Thyroid gland (tissue), 4 donors: Measurements from ENCODE around the gene TTLL5. TPM values are rescaled to one million over a fixed set of nuclear protein-coding genes. Genes with fewer than 3 reads are reported as not detected.

Source experiments
- DNase-seq, 2 donors: peaks; one replicate each; pipeline ENCODE4 v3.0.0-alpha.2; 2019
- H3K27ac ChIP-seq, 3 donors: fragments of 200-600 bp; sonication (generic); 1 replicate in 2 of 3; 2 replicates in 1 of 3; pipeline ENCODE4 v1.5.1; 2016 to 2019; ENCODE audit warnings: mild to moderate bottlenecking in 1 of 3, moderate library complexity in 1 of 3
- H3K27me3 ChIP-seq: fragments of 200-600 bp; sonication (generic); one replicate; pipeline ENCODE4 v1.5.1; 2019
- H3K36me3 ChIP-seq, 2 donors: fragments of 200-600 bp; sonication (generic); one replicate each; pipeline ENCODE4 v1.5.1; 2016 to 2019
- H3K4me1 ChIP-seq, 2 donors: fragments of 200-600 bp; sonication (generic); one replicate each; pipeline ENCODE4 v1.5.1; 2017 to 2019
- H3K4me3 ChIP-seq, 3 donors: fragments of 200-600 bp; sonication (generic); replicated peaks in 1 of 3; 1 replicate in 2 of 3; 2 replicates in 1 of 3; pipeline ENCODE4 v1.5.1; 2016; ENCODE audit warnings: mild to moderate bottlenecking in 1 of 3
- H3K9me3 ChIP-seq: fragments of 200-600 bp; sonication (generic); one replicate; pipeline ENCODE4 v1.5.1; 2017
- POLR2A ChIP-seq, 2 donors: fragments of 450-650 bp; IDR thresholded peaks; one replicate each; pipeline ENCODE4 v1.6.1; 2017; ENCODE audit warnings: antibody characterized with exemption in 2 of 2, mild to moderate bottlenecking in 2 of 2, moderate library complexity in 1 of 2
- WGBS, 2 donors: methylation state at CpG; one replicate each; pipeline ENCODE4 v1.1.5; 2017; 5-methylcytosine and 5-hydroxymethylcytosine counted together
- intact Hi-C: fragments of 100-400 bp; cut with DNase I; formaldehyde crosslinking; loops from one replicate; pipeline ENCODE4 v1.15.1; 2023
- total RNA-seq, 4 donors: library from RNA; depleted of rRNA; stranded (reverse); fragments of >200 nt; gene quantifications; one replicate each; pipeline ENCODE4 v1.2.3, GENCODE V29; 2016
- TF ChIP-seq, protein P1 (sequence below), 6 experiments: fragments of 200-600 bp in 3 of 6; fragments of 450-650 bp in 3 of 6; sonication (generic) in 3 of 6; IDR thresholded peaks; one replicate each; pipeline ENCODE4 v1.5.1; 2016 to 2019; ENCODE audit warnings: antibody characterized with exemption in 6 of 6, mild to moderate bottlenecking in 2 of 6, inconsistent platforms in 1 of 6, moderate library complexity in 1 of 6

TTLL5 gene
- total RNA-seq, 4 donors from 2014 or later, result 31.8 to 65.1 (median 35.7) TPM

GRCh38 chr14:75858362-75858761, 197.3 kb downstream of the TTLL5 start:
- H3K4me1 ChIP-seq, result no peaks in the 10 kb centered on the region
- 93 to 97% methylated on average over 2 of the region's 2 CpGs for WGBS, 2 donors
- no peak overlapping the region for H3K4me3 ChIP-seq
- intact Hi-C loops, result no loop called here
- H3K36me3 ChIP-seq, result no peaks in the 10 kb centered on the region
- no peak overlapping the region for H3K27ac ChIP-seq
- no peak for DNase-seq
- TF ChIP-seq POLR2A (IDR thresholded peaks at IDR 0.05), result no peak
- TF ChIP-seq, protein P1, sequence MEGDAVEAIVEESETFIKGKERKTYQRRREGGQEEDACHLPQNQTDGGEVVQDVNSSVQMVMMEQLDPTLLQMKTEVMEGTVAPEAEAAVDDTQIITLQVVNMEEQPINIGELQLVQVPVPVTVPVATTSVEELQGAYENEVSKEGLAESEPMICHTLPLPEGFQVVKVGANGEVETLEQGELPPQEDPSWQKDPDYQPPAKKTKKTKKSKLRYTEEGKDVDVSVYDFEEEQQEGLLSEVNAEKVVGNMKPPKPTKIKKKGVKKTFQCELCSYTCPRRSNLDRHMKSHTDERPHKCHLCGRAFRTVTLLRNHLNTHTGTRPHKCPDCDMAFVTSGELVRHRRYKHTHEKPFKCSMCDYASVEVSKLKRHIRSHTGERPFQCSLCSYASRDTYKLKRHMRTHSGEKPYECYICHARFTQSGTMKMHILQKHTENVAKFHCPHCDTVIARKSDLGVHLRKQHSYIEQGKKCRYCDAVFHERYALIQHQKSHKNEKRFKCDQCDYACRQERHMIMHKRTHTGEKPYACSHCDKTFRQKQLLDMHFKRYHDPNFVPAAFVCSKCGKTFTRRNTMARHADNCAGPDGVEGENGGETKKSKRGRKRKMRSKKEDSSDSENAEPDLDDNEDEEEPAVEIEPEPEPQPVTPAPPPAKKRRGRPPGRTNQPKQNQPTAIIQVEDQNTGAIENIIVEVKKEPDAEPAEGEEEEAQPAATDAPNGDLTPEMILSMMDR (IDR thresholded peaks at IDR 0.05), result no peak
- H3K9me3 ChIP-seq, result no peaks in the 10 kb centered on the region
- no peaks in the 10 kb centered on the region for H3K27me3 ChIP-seq

- Histone ChIP-seq H3K4me1 (no peaks in the 10 kb centered on the region), H3K4me3 (no peak overlapping the region), H3K27ac (no peak overlapping the region), H3K27me3 (no peaks in the 10 kb centered on the region), H3K9me3 (no peaks in the 10 kb centered on the region), H3K36me3 (no peaks in the 10 kb centered on the region)
- intact Hi-C loops, result no loop called here
- DNase-seq, result no peak
- TF ChIP-seq POLR2A (IDR thresholded peaks at IDR 0.05), result no peak
- TF ChIP-seq, protein P1 (IDR thresholded peaks at IDR 0.05), result no peak
- 76 to 87% methylated on average over 3 of the region's 3 CpGs for whole genome bisulfite sequencing, 2 donors
Observed at GRCh38 chr14:75859746-75860145, 198.7 kb downstream of the TTLL5 start.

GRCh38 chr14:75860561-75861160, 199.6 kb downstream of the TTLL5 start:
- Histone ChIP-seq H3K4me1 (peaks cover 0 to 4% of the 10 kb centered on the region in 2 donors), H3K9me3 (no peaks in the 10 kb centered on the region), H3K4me3 (no peak overlapping the region), H3K27ac (no peak overlapping the region), H3K27me3 (no peaks in the 10 kb centered on the region), H3K36me3 (no peaks in the 10 kb centered on the region)
- no peak for DNase-seq
- intact Hi-C loops, result no loop called here
- 85 to 86% methylated on average over 5 of the region's 5 CpGs for WGBS, 2 donors
- TF ChIP-seq, protein P1 (IDR thresholded peaks at IDR 0.05), result no peak
- no peak for TF ChIP-seq POLR2A (IDR thresholded peaks at IDR 0.05)

- intact Hi-C loops, result no loop called here
- 81 to 84% methylated on average over 4 of the region's 4 CpGs for WGBS, 2 donors
- H3K4me3 ChIP-seq, result no peak overlapping the region
- no peaks in the 10 kb centered on the region for H3K27me3 ChIP-seq
- no peak for DNase-seq
- TF ChIP-seq, protein P1 (IDR thresholded peaks at IDR 0.05), result no peak
- TF ChIP-seq POLR2A (IDR thresholded peaks at IDR 0.05), result no peak
- no peaks in the 10 kb centered on the region for H3K9me3 ChIP-seq
- no peak overlapping the region for H3K27ac ChIP-seq
- no peaks in the 10 kb centered on the region for H3K36me3 ChIP-seq
- peaks cover 0 to 4% of the 10 kb centered on the region in 2 donors for H3K4me1 ChIP-seq
Observed at GRCh38 chr14:75861161-75861621, 200.1 kb downstream of the TTLL5 start.

DNA sequence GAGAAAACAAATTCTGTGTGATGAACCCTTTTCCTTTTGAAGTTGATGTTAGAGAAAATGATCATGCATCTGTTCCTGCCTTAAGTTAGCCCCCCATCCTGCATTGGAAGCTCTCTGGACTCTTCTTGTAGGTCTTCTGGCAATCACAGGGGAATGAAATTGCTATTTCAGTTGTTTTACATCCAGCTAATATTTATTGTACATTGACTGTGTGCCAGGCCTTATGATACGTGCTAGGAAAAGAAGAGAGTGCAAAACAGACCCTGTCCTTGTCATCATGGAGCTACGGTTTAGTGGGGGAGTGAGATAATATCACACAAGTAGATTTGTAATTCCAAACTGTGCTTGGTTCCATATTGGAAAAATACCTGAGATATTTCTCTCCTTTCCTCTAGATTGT, 202.2 kb downstream of the TTLL5 start:
- intact Hi-C loops, result no loop called here
- no peaks in the 10 kb centered on the region for H3K9me3 ChIP-seq
- 94 to 97% methylated on average over 2 of the region's 2 CpGs for WGBS, 2 donors
- peaks cover 4 to 10% of the 10 kb centered on the region in 2 donors for H3K4me1 ChIP-seq
- DNase-seq, result no peak
- H3K36me3 ChIP-seq, result no peaks in the 10 kb centered on the region
- no peak overlapping the region for H3K4me3 ChIP-seq
- TF ChIP-seq POLR2A (IDR thresholded peaks at IDR 0.05), result no peak
- TF ChIP-seq, protein P1 (IDR thresholded peaks at IDR 0.05), result no peak
- no peak overlapping the region for H3K27ac ChIP-seq
- no peaks in the 10 kb centered on the region for H3K27me3 ChIP-seq
